Ishikawa (cell line): ENCODE measurements around the gene KCTD7.

Source experiments
- CEBPB ChIP-seq: IDR thresholded peaks from 2 replicates; pipeline ENCODE4 v1.6.1; 2012
- CREB1 ChIP-seq: IDR thresholded peaks from 2 replicates; pipeline ENCODE4 v1.6.1; 2012; ENCODE audit warnings: low read depth
- EGR1 ChIP-seq: IDR thresholded peaks from 2 replicates; pipeline ENCODE4 v1.6.1; 2012
- EP300 ChIP-seq: IDR thresholded peaks from 2 replicates; pipeline ENCODE4 v1.6.1; 2012; ENCODE audit warnings: borderline replicate concordance
- FOXM1 ChIP-seq: IDR thresholded peaks from 2 replicates; pipeline ENCODE4 v1.6.1; 2012; ENCODE audit warnings: low read depth, borderline replicate concordance
- MAX ChIP-seq: IDR thresholded peaks from 2 replicates; pipeline ENCODE4 v1.6.1; 2012
- NFIC ChIP-seq: IDR thresholded peaks from 2 replicates; pipeline ENCODE4 v1.6.1; 2012
- RAD21 ChIP-seq: IDR thresholded peaks from 2 replicates; pipeline ENCODE4 v1.6.1; 2012; ENCODE audit warnings: low read depth
- REST ChIP-seq: IDR thresholded peaks from 2 replicates; pipeline ENCODE4 v1.6.1; 2012; ENCODE audit warnings: low read depth, mild to moderate bottlenecking
- TAF1 ChIP-seq: IDR thresholded peaks from 2 replicates; pipeline ENCODE4 v1.6.1; 2012; ENCODE audit warnings: low read depth, mild to moderate bottlenecking
- TCF12 ChIP-seq: IDR thresholded peaks from 2 replicates; pipeline ENCODE4 v1.6.1; 2012; ENCODE audit warnings: low read depth
- TEAD4 ChIP-seq: IDR thresholded peaks from 2 replicates; pipeline ENCODE4 v1.6.1; 2012
- YY1 ChIP-seq: IDR thresholded peaks from 2 replicates; pipeline ENCODE4 v1.6.1; 2012; ENCODE audit warnings: low read depth
- ZBTB7A ChIP-seq: IDR thresholded peaks from 2 replicates; pipeline ENCODE4 v1.6.1; 2012; ENCODE audit warnings: low read depth
- TF ChIP-seq, protein P1 (sequence below): IDR thresholded peaks from 2 replicates; pipeline ENCODE4 v1.6.1; 2012

The KCTD7 gene

GRCh38 chr7:66591799-66592596 lies 36.7 kb upstream of the KCTD7 start:
- TF ChIP-seq RAD21, result no peak
- 0 out of 2 replicates have a peak, but pooled peaks have one; percentile 23 for TF ChIP-seq NFIC
- peak; percentile 83 for TF ChIP-seq EGR1
- TF ChIP-seq, protein P1, sequence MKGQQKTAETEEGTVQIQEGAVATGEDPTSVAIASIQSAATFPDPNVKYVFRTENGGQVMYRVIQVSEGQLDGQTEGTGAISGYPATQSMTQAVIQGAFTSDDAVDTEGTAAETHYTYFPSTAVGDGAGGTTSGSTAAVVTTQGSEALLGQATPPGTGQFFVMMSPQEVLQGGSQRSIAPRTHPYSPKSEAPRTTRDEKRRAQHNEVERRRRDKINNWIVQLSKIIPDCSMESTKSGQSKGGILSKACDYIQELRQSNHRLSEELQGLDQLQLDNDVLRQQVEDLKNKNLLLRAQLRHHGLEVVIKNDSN, result peak; percentile 33; the same call in 1 of the 2 replicates
- peak; percentile 93 for TF ChIP-seq MAX
- TF ChIP-seq CREB1, result peak; percentile 82
- TF ChIP-seq FOXM1, result no peak
- peak; percentile 76 for TF ChIP-seq TAF1
- TF ChIP-seq TEAD4, result peak; percentile 52

DNA sequence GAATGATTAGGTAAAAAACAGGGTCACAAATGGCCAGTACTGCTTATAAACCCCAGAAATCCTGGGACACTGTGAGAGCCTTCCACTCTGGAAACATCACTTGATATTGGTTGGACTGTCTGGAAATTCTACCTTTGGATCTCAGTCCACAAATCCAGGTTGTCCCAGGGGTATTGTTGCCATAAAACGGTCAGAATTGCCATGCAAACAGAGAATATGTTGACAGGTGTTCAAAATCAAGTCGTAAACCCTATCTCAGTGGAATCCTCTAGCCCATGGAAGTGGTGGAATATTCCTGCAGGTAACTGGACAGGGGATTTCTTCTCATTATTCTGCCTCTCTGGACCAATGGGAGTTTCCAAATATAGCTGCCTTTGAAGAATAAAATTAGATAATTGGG lies 31.2 kb upstream of the KCTD7 start:
- TF ChIP-seq EP300 (no peak), MAX (no peak), ZBTB7A (no peak), TCF12 (no peak), EGR1 (no peak), TEAD4 (no peak), RAD21 (no peak)

GRCh38 chr7:66602159-66602558 lies 26.5 kb upstream of the KCTD7 start:
- TF ChIP-seq TEAD4, result no peak
- TF ChIP-seq YY1, result no peak
- no peak for TF ChIP-seq CREB1
- TF ChIP-seq ZBTB7A, result no peak
- TF ChIP-seq MAX, result no peak
- no peak for TF ChIP-seq CEBPB
- TF ChIP-seq EGR1, result no peak
- TF ChIP-seq NFIC, result no peak
- no peak for TF ChIP-seq RAD21
- no peak for TF ChIP-seq REST
- no peak for TF ChIP-seq TAF1
- TF ChIP-seq TCF12, result no peak
- TF ChIP-seq FOXM1, result no peak
- TF ChIP-seq EP300, result no peak
- TF ChIP-seq, protein P1, result no peak

DNA sequence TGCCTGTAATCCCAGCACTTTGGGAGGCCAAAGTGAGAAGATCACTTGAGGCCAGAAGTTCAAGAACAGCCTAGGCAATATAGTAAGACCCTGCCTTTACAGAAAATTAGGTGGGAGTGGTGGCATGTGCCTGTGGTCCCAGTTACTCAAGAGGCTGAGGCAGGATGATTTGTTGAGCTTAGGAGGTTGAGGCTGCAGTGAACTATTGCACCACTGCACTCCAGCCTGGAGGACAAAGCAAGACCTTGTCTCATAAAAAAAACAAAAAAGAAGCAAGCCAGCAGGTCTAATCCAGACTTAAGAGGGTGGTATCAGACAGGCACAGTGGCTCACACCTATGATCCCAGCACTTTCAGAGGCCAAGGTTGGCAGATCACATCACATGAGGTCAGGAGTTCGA lies 24.5 kb upstream of the KCTD7 start:
- TF ChIP-seq TCF12, result no peak
- TF ChIP-seq EGR1, result no peak
- no peak for TF ChIP-seq MAX
- TF ChIP-seq TAF1, result no peak
- no peak for TF ChIP-seq RAD21
- TF ChIP-seq YY1, result no peak
- no peak for TF ChIP-seq REST
- TF ChIP-seq EP300, result no peak
- no peak for TF ChIP-seq ZBTB7A
- TF ChIP-seq CREB1, result no peak
- TF ChIP-seq TEAD4, result no peak
- no peak for TF ChIP-seq FOXM1
- no peak for TF ChIP-seq NFIC
- TF ChIP-seq CEBPB, result no peak
- TF ChIP-seq, protein P1, result no peak

DNA sequence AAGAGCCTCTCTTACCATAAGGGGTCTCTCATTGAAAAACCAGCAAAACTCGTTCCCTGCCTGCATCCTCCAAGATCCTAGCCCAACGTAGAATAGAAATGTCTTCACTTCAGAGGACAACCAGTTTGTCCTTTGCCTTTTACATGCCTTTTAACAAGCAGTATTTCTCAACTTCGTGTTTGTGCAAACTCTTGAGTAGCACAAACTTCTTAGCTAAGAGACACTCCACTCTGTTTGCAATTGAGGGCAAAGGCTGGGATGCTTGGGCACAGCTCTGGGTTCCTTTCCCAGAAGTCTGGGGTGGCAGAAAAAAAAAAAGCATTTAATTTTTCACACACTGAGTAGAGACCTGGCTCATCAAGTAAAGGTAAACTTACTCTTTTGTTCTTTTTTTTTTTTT lies 19.5 kb upstream of the KCTD7 start:
- TF ChIP-seq CEBPB (no peak), REST (no peak), CREB1 (no peak), EGR1 (no peak), FOXM1 (no peak), TEAD4 (no peak), EP300 (no peak), NFIC (no peak), ZBTB7A (no peak), MAX (no peak), TAF1 (no peak), RAD21 (no peak), TCF12 (no peak), YY1 (no peak)
- TF ChIP-seq, protein P1, result no peak
